SKM-1 treated with dmso at 0.1 percent for 144 hours (cell line): Measurements from ENCODE around the gene USP48.
"Not testable (repeated sequence)": the region's sequence is repeated elsewhere in the genome, so short reads cannot be mapped to it uniquely, and the experiment has no call there.

Experiments used
- DNase-seq: peaks from one replicate; lab custom pipeline; 2025; ENCODE audit not compliant: unreplicated experiment; lab: John Stamatoyannopoulos, UW

The USP48 gene

DNA sequence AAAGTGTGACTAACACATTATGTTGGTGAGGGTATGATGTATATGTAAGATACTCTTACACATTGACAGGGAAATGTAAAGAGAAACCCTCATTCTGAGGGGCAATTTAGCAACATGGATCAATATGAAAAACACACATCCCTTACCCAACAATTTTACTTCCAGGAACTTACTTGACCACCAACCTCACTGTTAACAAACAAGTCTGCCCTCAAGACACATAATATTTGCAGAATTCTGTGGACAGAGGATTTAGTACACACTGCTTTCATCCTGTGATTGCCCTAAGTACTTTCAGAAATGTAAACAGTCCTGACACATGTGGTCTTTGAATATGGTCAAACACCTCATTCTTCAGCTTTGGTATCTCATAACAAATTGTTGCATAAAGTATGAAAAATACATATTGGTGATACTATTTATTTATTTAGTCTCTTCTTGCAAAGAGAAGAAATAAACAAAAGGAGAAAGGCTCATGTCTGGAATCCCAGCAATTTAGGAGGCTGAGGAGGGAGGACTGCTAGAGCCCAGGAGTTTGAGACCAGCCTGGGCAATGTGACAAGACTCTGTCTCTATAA, 6.9 kb downstream of the USP48 start:
- no peak for DNase-seq

DNA sequence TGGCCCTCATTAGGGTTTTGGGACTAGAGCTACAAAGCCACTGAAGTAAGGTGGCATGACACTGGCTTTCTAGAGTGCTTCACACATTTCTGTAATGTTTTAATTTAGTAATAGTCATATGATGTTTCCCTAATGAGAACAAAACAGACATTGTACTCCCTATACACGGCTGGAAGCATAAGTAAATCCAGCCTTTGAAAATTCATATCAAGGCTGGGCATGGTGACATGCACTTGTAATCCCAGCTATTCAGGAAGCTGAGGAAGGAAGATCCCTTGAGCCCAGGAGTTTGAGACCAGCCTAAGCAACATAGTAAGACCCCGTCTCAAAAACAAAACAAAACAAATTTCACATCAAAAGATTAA, 7.4 kb downstream of the USP48 start:
- DNase-seq, result no peak

DNA sequence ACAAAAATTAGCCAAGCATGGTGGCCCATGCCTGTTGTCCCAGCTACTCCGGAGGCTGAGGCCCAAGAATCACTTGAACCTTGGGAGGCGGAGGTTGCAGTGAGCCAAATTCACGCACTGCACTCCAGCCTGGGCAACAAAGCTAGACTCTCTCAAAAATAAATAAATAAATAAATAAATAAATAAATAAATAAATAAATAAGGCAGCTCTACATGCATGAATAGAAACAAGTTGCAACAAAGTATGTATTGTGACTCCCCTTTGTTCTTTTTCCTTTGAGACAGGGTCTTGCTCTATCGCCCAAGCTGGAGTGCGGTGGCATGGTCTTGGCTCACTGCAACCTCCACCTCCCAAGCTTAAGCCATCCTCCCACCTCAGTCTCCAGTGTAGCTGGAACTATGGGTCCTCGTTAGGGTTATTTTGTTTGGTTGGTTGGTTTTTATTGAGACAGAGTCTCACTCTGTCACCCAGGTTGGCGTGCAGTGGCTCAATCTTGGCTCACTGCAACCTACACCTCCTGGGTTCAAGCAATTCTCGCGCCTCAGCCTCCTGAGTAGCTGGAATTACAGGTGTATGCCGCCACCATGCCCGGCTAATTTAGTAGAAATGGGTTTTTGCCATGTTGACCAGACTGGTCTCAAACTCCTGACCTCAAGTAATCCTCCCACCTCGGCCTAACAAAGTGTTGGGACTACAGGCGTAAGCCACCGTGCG, 8.0 kb downstream of the USP48 start:
- DNase-seq, result no peak

DNA sequence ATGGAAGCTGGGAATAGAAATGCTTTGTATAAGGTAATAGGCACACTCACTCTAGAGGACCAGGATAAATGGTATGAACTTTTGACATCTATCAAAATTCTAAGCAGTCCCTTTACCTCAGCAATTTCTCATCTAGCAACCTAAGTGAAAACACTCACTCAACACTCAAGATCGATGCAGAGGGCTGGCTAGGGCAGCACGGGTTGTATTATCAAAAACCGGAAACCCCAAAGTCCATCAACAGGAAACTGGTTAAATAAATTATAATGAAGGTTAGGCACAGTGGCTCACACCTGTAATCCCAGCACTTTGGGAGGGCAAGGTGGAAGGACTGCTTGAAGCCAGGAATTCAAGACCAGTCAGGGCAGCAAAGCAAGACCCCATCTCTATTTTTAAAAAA, 9.4 kb downstream of the USP48 start:
- DNase-seq, result no peak

DNA sequence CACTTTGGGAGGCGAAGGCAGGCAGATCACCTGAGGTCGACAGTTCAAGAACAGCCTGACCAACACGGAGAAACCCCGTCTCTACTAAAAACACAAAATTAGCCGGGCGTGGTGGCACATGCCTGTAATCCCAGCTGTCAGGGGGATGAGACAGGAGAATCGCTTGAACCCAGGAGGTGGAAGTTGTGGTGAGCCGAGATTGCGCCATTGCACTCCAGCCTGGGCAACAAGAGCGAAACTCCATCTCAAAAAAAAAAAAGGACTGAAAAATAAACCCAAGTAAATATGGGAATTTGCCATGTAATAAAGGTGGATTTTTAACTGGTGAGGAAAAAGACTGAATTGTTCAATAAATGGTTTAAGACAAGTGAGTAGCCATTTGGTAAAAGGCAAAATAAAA, 11.3 kb downstream of the USP48 start:
- DNase-seq, result not testable (repeated sequence)

DNA sequence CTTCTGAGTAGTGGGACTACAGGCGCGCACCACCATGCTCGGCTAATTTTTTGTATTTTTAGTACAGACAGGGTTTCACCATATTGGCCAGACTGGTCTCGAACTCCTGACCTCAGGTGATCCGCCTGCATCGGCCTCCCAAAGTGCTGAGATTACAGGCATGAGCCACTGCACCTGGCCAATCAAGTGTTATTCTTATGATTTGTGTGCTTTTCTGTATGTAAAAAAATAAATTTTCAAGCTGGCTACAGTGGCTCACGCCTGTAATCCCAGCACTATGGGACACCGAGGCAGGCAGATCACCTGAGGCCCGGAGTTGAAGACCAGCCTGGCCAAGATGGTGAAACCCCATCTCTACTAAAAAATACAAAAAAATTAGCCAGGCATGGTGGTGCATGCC, 12.3 kb downstream of the USP48 start:
- DNase-seq, result not testable (repeated sequence)

DNA sequence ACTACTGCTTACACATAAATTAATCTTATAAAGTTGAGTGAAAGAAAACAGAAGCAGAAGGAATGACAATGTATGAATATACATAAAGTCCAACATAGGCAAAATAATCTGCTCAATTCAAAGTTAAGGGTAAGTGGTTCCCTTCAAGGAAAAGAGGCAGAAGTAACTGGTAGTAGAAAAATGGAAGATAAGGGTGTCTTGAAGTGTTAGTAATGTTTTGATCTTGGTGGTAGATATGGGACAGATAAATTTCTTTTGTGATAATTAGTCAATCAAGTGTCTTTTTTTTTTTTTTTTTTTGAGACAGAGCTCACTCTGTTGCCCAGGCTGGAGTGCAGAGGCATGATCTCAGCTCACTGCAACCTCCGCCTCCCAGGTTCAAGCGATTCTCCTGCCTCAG, 12.7 kb downstream of the USP48 start:
- no peak for DNase-seq

DNA sequence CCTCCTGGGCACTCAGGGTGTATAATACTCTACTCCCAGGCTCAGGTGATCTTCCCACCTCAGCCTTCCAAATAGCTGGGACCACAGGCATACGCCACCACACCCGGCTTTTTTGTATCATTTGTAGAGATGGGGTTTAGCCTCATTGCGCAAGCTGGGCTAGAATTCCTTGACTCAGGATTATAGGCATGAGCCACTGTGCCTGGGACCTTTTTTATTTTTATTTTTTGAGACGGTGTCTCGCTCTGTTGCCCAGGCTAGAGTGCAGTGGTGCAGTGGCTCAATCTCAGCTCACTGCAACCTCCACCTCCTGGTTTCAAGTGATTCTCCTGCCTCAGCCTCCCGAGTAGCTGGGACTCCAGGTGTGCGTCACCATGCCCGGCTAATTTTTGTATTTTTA, 15.8 kb downstream of the USP48 start:
- DNase-seq, result not testable (repeated sequence)

DNA sequence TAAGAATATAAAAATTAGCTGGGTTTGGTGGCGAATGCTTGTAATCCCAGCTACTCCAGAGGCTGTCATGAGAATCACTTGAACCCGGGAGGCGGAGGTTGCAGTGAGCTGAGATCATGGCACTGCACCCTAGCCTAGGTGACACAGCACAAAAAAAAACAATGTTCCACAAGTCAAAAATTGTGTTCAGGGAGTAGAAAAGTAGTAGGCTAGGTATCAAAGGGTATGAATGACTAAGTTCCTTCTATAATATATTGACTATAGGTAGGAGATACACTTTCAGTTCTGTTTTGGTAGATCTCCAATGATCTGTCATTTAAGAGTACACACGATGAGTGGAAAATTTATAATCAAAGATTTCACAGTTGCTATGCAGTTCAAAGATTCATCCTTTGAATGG, 16.7 kb downstream of the USP48 start:
- no peak for DNase-seq

DNA sequence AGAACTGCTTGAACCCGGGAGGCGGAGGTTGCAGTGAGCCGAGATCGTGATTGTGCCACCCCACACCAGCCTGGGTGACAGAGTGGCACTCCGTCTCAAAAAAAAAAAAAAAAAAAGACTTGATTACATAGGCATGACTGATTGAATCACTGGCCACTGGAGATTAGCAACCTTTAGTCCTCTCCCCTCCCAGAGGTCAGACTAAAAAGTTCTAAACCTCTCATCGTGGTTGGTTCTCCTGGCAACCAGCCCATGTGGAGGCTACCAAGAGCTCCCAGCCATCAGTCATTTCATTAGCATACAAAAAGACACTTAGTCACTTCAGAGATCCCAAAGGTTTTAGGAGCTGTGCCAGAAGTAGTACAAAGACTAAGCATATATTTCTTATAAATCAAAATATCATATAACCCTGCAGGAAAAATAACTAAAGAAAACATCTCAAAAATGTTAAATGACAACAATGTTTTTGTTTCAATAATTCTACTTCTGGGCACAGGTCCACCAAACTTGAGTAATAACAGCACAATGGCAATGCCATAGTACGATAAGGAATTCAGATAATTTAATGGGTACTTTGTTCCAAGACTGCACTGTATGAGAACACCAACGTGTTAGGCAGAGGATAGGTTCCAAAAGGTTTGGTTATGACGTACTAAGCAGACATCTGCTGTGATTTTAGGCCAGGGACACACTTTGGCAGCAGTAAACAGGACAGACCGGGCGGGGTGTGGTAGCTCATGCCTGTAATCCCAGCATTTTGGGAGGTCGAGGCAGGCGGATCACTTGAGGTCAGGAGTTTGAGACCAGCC, 18.1 kb downstream of the USP48 start:
- DNase-seq, result no peak

DNA sequence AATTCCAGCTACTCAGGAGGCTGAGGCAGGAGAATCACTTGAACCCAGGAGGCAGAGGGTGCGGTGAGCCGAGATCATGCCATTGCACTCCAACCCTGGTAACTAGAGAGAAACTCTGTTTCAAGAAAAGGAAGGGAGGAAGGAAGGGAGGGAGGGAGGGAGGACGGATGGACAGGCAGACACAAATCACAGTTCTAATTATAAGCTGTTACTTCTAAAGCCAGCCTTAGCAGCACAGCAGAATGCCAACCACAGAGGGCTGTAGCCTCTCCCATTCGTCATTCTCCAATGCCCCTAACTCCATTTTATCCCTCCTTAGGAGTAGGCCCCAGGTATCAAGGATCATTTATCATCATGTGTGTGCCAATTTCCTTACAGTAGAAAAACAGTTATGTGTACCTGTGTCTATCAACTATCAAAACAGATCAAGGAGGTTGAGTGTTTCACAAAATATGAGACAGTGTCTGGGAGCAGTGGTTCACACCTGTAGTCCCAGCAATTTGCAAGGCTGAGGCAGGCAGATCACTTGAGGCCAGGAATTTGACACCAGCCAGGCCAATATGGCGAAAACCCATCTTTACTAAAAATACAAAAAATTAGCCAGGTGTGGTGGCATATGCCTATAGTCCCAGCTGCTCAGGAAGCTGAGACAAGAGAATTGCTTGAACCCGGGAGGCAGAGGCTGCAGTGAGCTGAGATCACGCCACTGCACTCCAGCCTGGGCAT, 19.1 kb downstream of the USP48 start:
- no peak for DNase-seq

DNA sequence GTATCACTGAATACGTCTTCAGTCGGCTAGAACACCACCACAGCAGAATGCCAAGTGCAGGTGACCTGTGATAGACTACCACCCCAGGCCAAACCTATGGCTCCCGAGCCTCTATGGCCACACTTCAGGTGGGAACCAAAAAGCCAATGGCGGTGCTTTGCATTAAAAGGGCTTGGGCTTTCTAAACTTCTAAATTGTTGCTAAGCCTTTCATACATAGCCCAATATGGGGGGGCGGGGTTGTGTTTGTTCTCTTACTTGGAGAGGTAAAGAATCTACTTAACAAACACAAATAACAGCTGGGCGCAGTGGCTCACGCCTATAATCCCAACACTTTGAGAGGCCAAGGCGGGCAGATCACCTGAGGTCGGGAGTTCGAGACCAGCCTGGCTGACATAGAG, 19.7 kb downstream of the USP48 start:
- DNase-seq, result no peak

DNA sequence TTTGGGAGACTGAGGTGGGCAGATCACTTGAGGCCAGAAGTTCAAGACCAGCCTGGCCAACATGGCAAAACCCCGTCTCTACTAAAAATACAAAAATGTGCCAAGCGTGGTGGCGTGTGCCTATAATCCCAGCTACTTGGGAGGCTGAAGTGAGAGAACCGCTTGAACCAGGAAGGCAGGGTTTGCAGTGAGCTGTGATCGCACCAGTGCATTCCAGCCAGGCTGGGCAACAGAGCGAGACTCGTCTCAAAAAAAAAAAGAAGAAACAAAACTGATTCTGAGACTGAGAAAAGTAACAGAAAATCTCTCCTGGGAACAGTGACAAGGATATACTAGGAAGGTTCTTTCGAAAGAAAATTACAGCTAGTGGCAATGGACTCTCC, 20.9 kb downstream of the USP48 start:
- DNase-seq, result no peak

DNA sequence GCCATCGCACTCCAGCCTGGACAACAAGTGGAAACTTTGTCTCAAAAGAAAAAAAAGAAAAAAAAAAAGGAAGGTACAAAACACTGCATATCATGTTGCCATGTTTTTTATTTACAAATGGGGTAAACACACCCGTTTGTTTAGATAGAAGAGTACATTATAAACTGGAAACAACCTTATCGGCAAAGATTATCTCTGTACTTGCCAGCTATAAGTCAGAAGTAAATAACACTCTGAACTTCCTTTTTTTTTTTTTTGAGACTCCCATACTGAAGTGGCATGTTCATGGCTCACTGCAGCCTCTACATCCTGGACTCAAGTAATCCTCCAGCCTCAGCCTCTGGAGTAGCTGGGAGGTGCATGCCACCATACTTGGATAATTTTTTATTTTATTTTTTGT, 21.9 kb downstream of the USP48 start:
- no peak for DNase-seq

DNA sequence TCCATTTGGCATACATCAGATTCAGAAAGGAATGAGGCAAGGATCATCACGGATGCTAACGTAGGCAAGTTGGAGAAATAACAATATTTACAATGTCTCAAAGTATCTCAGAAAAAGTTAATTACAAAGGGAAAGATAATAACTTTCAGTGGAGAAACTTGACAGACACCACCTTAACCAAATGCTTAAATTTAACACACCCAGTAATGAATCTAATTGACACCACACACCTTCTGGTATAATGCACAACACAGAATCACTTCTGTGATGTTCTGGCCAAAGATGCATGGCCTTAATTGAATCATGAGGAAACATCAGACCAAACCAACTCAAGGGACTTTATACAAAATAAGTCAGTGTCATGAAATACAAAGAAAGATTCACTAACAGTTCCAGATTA, 23.1 kb downstream of the USP48 start:
- DNase-seq, result no peak

DNA sequence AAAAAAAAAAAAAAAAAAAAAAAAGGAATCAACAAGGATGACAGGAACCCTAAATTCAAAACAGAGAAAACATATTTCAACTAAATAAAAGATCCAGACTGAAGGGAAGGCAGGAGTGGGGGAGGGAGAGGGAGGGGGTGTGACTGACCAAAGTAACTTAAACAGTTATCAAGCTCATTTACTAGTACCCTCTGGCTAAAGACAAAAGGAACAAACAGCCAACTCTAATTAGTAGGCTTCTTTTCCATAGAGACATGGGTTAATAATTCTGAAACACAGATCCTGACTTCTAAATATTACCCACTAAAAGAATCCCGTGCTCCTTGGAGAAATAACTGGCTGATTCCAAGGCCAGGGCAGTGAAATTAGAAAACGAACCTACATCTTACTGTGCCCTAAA, 23.8 kb downstream of the USP48 start:
- no peak for DNase-seq

DNA sequence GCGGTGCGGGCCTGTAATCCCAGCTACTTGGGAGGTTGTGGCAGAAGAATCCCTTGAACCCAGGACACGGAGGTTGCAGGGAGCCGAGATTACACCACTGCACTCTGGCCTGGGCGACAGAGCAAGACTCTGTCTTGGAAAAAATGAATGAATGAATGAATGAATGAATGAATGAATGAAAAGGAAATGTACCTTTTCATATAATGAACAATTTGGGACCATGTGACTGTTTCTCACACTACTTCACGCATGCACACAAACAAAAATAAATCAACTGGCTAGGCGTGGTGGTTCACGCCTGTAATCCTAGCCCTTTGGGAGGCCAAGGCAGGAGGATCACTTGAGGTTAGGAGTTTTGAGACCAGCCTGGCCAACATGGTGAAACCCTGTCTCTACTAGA, 24.3 kb downstream of the USP48 start:
- DNase-seq, result no peak

DNA sequence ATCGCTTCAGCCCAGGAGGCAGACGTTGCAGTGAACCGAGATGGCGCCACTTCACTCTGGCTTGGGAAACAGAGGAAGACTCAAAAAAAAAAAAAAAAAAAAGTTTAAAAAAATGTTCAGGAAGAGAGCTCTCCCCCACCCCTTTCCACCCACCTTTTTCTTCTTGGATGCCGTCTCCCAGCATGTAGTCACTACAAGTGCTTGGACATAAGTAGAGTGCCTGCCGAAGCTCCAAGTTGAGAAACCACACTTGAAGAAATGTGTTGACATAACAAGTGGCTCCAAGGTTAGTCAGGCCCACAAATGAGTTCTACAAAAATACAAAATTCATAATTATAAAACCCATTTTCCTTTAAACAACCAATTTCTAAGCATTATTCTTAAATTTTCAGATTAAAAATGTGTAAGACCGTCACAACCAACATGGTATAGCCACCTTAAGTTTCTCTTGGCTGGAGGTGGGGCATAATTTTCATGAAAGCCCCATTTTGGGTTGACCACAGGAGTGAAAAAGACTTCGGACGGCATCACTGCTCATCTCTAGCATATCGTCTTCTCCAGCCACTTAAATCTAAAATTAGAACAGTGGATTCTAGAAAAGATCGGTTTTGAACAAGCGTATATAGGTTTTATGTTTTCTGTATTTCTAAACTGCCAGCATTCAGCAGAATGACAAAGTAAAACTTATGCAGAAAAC, 26.4 kb downstream of the USP48 start:
- no peak for DNase-seq

DNA sequence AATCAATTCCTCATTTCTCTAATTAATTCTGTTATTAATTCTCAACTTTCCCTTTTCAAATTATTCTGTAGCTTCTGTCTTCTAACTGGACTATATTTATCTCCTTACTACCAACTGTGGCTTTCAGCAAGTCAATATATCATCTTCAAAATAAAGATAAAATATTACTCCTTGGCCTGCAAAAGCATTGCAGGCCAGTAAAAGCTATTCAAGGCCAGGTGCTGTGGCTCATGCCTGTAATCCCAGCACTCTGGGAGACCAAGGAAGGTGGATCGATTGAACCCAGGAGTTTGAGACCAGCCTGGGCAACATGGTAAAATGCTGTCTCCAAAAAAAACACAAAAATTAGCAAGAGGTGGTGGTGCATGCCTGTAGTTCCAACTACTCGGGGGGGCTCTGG, 27.9 kb downstream of the USP48 start:
- DNase-seq, result no peak

DNA sequence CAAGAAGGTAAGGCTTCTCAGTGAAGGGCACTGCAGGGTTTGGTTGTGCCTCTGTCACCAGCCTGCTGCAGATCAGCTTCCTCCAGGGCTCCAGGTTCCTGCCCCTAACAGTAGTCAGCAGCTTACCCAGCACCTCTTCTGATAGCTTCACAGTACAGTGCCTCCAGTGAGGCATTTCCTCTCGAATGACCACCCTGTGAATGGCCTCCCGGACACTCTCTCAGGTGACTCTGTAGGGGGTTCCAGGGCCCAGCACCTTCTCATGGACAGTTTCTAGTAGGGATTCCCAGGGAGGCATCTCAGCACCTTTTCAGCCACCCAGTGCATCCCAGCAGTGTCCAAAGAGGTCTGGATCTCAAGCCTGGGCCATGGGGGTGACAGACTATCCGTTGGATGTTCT, 28.4 kb downstream of the USP48 start:
- no peak for DNase-seq

DNA sequence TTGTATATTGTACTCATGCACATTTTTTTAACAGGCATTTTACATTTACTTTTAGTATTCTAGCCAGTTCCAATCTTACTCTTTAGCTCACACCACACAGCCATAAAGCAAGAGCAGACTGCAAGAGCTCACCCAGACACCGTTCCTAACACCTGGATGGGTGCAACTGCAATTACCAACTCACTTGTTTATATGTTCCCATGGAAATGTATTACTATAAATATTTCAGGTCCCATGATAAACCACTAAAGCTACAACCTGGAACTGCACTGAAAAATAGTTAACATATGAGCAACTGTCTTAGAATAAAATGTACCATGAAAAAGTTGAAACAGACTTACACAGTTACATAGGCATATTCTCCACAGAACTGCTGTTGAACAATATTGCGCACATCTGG, 30.8 kb downstream of the USP48 start:
- DNase-seq, result no peak
